HG02623 (cell line): ENCODE results near the gene FLOT2.
A peak's percentile ranks its signal among the peaks of the same experiment; 100 is the strongest.
"Not testable (repeated sequence)": the region's sequence is repeated elsewhere in the genome, so short reads cannot be mapped to it uniquely, and the experiment has no call there.

ENCODE experiments used
- ATAC-seq: cut with Tn5 transposase; IDR thresholded peaks from one replicate; pipeline ENCODE4 v1.9.1; 2021; ENCODE audit warnings: moderate library complexity; ENCODE audit not compliant: unreplicated experiment

FLOT2 gene

GRCh38 chr17:28877150-28877711 is 20.3 kb downstream of the FLOT2 start:
- not testable (repeated sequence) for ATAC-seq

- no peak for ATAC-seq
Observed at GRCh38 chr17:28875848-28876550, 21.5 kb downstream of the FLOT2 start.

GRCh38 chr17:28874750-28875149 is 22.8 kb downstream of the FLOT2 start:
- ATAC-seq: no peak

GRCh38 chr17:28873839-28874238 is 23.7 kb downstream of the FLOT2 start:
- no peak for ATAC-seq

GRCh38 chr17:28871056-28871579 is 26.4 kb downstream of the FLOT2 start:
- peak; percentile 72 for ATAC-seq

GRCh38 chr17:28867276-28867675 is 30.3 kb downstream of the FLOT2 start:
- ATAC-seq: no peak

GRCh38 chr17:28865946-28866752 is 31.4 kb downstream of the FLOT2 start:
- ATAC-seq: no peak

GRCh38 chr17:28864991-28865849 is 32.3 kb downstream of the FLOT2 start:
- ATAC-seq: no peak

GRCh38 chr17:28863953-28864352 is 33.6 kb downstream of the FLOT2 start:
- no peak for ATAC-seq

GRCh38 chr17:28862561-28862960 is 35.0 kb downstream of the FLOT2 start:
- no peak for ATAC-seq

- no peak for ATAC-seq
Observed at GRCh38 chr17:28861393-28862203, 35.9 kb downstream of the FLOT2 start.

GRCh38 chr17:28860363-28860808 is 37.1 kb downstream of the FLOT2 start:
- ATAC-seq: no peak

- ATAC-seq: no peak
Observed at GRCh38 chr17:28858801-28859355, 38.7 kb downstream of the FLOT2 start.

GRCh38 chr17:28857905-28858800 is 39.4 kb downstream of the FLOT2 start:
- ATAC-seq: no peak

GRCh38 chr17:28856028-28856574 is 41.4 kb downstream of the FLOT2 start:
- ATAC-seq: no peak

- ATAC-seq: no peak
Observed at GRCh38 chr17:28855336-28855679, 42.2 kb downstream of the FLOT2 start.

GRCh38 chr17:28854457-28855335 is 42.8 kb downstream of the FLOT2 start, which contains the start of gene ERAL1:
Gene ERAL1 (plus strand): TSS chr17:28855016. CDS start chr17:28855035, 19 bp downstream.
- ATAC-seq: peak; percentile 79
